ENCODE measurements around the gene GLI3. TPM values are rescaled to one million over a fixed set of nuclear protein-coding genes. Genes with fewer than 3 reads are reported as not detected.

Gene GLI3
- total RNA-seq, 1 donor from 2014 or later: 7.3 TPM

- Histone ChIP-seq H3K4me3 (ENCODE audit: low read depth, low read length) (no peak overlapping the region), H3K27me3 (ENCODE audit: control insufficient read depth, insufficient read depth, low read length) (no peaks in the 10 kb centered on the region), H3K36me3 (ENCODE audit: control insufficient read depth, insufficient read depth, low read length) (no peaks in the 10 kb centered on the region)
- no peak for TF ChIP-seq CTCF (IDR thresholded peaks at IDR 0.05; ENCODE audit: insufficient read depth, low read length, poor library complexity, severe bottlenecking)
- no peak for DNase-seq (ENCODE audit: low read depth)
Measured at GRCh38 chr7:42033480-42033879, 203.5 kb downstream of the GLI3 start.

- Histone ChIP-seq H3K27me3 (ENCODE audit: control insufficient read depth, insufficient read depth, low read length) (no peaks in the 10 kb centered on the region), H3K4me3 (ENCODE audit: low read depth, low read length) (no peak overlapping the region), H3K36me3 (ENCODE audit: control insufficient read depth, insufficient read depth, low read length) (peaks cover 2% of the 10 kb centered on the region)
- no peak for TF ChIP-seq CTCF (IDR thresholded peaks at IDR 0.05; ENCODE audit: insufficient read depth, low read length, poor library complexity, severe bottlenecking)
- no peak for DNase-seq (ENCODE audit: low read depth)
Measured at GRCh38 chr7:42029405-42029804, 207.6 kb downstream of the GLI3 start.

GRCh38 chr7:42027521-42027920 is 209.5 kb downstream of the GLI3 start:
- TF ChIP-seq CTCF (IDR thresholded peaks at IDR 0.05; ENCODE audit: insufficient read depth, low read length, poor library complexity, severe bottlenecking): no peak
- Histone ChIP-seq H3K4me3 (ENCODE audit: low read depth, low read length) (no peak overlapping the region), H3K36me3 (ENCODE audit: control insufficient read depth, insufficient read depth, low read length) (peaks cover 2% of the 10 kb centered on the region), H3K27me3 (ENCODE audit: control insufficient read depth, insufficient read depth, low read length) (no peaks in the 10 kb centered on the region)
- no peak for DNase-seq (ENCODE audit: low read depth)

- DNase-seq (ENCODE audit: low read depth): no peak
- Histone ChIP-seq H3K27me3 (ENCODE audit: control insufficient read depth, insufficient read depth, low read length) (no peaks in the 10 kb centered on the region), H3K4me3 (ENCODE audit: low read depth, low read length) (no peak overlapping the region), H3K36me3 (ENCODE audit: control insufficient read depth, insufficient read depth, low read length) (peaks cover 2% of the 10 kb centered on the region)
- TF ChIP-seq CTCF (IDR thresholded peaks at IDR 0.05; ENCODE audit: insufficient read depth, low read length, poor library complexity, severe bottlenecking): no peak
Measured at GRCh38 chr7:42026622-42027197, 210.3 kb downstream of the GLI3 start.

- no peak for TF ChIP-seq CTCF (IDR thresholded peaks at IDR 0.05; ENCODE audit: insufficient read depth, low read length, poor library complexity, severe bottlenecking)
- Histone ChIP-seq H3K36me3 (ENCODE audit: control insufficient read depth, insufficient read depth, low read length) (peaks cover 2% of the 10 kb centered on the region), H3K4me3 (ENCODE audit: low read depth, low read length) (no peak overlapping the region), H3K27me3 (ENCODE audit: control insufficient read depth, insufficient read depth, low read length) (no peaks in the 10 kb centered on the region)
- no peak for DNase-seq (ENCODE audit: low read depth)
Measured at GRCh38 chr7:42025635-42026375, 211.2 kb downstream of the GLI3 start.
